Stomach (tissue), 4 donors: ENCODE data around the gene IL12B.

Experiments used
- EP300 ChIP-seq: sonication (generic); formaldehyde crosslinking; IDR thresholded peaks from one replicate; pipeline ENCODE4 v1.6.1; 2017; ENCODE audit warnings: antibody characterized with exemption
- TF ChIP-seq, protein P1 (sequence below), 7 experiments: fragments of 450-650 bp in 4 of 7; fragments of 200-600 bp in 3 of 7; sonication (generic) in 3 of 7; IDR thresholded peaks; one replicate each; pipeline ENCODE4 v1.5.1; 2016 to 2019; ENCODE audit warnings: antibody characterized with exemption in 7 of 7, control low read depth in 2 of 7, mild to moderate bottlenecking in 1 of 7

DNA sequence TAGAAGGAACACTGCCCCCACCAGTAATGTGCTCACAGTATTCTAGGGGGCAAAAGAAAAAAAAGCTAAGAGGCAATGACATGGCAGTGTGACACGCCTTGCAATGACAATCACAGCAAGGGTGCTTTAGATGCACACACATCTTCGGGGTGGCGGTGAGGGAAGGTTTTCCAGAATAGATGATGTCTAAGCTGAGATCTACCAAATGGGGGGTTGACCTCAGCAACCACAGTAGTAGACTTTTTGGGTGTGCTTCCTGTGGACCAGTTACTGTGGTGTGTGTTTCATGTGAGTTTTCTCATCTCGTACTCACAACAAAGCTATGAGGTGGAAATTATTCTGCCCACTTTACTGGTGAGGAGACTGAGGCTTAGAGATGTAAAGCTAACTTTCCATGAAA lies 10.2 kb upstream of the IL12B start:
- no peak for TF ChIP-seq EP300
- TF ChIP-seq, protein P1, sequence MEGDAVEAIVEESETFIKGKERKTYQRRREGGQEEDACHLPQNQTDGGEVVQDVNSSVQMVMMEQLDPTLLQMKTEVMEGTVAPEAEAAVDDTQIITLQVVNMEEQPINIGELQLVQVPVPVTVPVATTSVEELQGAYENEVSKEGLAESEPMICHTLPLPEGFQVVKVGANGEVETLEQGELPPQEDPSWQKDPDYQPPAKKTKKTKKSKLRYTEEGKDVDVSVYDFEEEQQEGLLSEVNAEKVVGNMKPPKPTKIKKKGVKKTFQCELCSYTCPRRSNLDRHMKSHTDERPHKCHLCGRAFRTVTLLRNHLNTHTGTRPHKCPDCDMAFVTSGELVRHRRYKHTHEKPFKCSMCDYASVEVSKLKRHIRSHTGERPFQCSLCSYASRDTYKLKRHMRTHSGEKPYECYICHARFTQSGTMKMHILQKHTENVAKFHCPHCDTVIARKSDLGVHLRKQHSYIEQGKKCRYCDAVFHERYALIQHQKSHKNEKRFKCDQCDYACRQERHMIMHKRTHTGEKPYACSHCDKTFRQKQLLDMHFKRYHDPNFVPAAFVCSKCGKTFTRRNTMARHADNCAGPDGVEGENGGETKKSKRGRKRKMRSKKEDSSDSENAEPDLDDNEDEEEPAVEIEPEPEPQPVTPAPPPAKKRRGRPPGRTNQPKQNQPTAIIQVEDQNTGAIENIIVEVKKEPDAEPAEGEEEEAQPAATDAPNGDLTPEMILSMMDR (IDR thresholded peaks at IDR 0.05) = no peak
